GM19395 (cell line): ENCODE results near the gene ZNF496.
"Not testable (repeated sequence)": the region's sequence is repeated elsewhere in the genome, so short reads cannot be mapped to it uniquely, and the experiment has no call there.

Experiments used
- ATAC-seq: cut with Tn5 transposase; IDR thresholded peaks from one replicate; pipeline ENCODE4 v1.9.1; 2021; ENCODE audit warnings: mild to moderate bottlenecking, moderate library complexity; ENCODE audit not compliant: unreplicated experiment

Gene ZNF496

DNA sequence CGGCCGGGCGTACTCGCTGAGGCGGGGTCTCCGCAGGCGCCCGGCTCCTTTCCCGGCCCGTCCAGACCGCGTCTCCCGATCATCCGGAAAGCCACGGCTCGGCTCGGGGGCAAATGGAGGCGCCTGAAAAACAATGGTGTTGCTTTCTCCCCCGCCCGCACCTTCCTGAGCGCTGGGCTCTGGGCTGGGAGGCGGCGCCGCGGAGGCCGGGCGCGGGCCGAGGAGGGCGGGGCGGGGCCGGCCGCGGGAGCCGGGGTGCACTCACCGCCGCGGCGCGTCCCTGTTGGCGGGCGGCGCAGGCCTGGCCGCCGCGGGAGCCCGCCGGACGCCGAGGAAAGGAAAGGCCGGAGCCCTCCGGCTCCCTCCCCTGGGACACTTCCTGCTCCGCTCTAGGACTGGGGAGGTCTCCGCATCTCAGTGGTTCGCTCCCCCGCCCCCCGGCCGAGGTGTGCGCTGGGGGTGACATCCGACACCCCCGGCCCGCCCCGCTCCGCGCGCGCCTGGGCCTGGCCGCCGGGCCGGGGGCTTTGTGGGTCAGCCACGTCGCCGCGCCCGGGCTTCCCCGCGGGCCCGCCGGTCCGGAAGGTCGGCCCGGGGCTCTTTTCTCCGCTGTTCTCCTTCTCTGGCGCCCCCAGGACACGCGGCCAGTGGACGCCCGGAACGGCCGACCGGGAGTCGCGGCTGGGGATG lies at the start of gene ZNF496:
Gene ZNF496, minus strand, starts transcription at position 343 of the 690 bp plus-strand sequence. CDS start 2,289 bp downstream, outside the sequence.
- peak; percentile 72 for ATAC-seq

- ATAC-seq: no peak
These were observed 46.8 kb upstream of the ZNF496 start for GRCh38 chr1:247378334-247379073.

DNA sequence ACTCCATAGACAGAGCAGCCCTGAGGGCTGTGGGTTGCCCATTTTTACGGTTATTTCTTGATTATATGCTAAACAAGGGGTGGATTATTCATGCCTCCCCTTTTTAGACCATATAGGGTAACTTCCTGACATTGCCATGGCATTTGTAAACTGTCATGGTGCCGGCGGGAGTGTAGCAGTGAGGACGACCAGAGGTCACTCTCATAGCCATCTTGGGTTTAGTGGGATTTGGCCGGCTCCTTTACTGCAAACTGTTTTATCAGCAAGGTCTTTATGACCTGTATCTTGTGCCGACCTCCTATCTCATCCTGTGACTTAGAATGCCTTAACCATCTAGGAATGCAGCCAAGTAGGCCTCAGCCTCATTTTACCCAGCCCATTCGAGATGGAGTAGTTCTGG lies 46.0 kb upstream of the ZNF496 start:
- ATAC-seq: not testable (repeated sequence)

- ATAC-seq: no peak
These were observed 45.0 kb upstream of the ZNF496 start for GRCh38 chr1:247376659-247377058.

GRCh38 chr1:247375747-247376146 lies 44.1 kb upstream of the ZNF496 start:
- ATAC-seq: no peak

- not testable (repeated sequence) for ATAC-seq
These were observed 43.1 kb upstream of the ZNF496 start for GRCh38 chr1:247374651-247375334.

DNA sequence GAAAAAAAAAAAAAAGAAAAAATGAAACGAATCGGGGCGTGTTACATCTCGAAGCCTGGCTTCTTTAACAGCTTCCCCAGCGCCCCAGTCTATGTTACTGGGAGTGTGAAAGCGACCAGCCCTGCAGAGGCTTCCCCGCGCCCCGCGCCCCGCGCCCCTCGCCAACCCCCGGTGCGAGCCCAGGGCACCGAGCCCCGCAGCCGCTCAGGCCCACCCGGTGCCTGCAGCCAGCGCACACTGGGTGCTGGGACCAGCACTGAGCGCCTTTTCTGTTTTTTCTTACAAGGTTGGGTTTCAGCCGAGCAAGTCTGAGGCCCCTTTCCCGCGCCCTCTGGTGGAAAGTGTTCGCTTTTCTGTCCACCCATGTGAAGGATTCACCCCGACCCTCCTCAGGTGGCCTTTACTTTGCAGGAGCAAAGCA lies 42.1 kb upstream of the ZNF496 start:
- ATAC-seq: peak; percentile 69

DNA sequence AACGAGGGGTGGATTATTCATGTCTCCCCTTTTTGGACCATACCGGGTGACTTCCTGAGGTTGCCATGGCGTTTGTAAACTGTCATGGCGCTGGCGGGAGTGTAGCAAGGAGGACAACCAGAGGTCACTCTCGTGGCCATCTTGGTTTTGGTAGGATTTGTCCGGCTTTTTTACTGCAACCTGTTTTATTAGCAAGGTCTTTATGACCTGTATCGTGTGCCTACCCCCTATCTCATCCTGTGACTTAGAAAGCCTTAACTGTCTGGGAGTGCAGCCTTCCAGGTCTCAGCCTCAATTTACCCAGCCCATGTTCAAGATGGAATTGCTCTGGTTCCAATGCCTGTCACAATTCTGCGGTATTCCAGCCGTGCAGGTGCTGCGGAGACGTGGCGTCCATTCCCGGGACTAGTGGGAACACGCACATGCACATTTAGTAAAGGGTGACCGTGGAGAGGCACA lies 40.2 kb upstream of the ZNF496 start:
- ATAC-seq: no peak

GRCh38 chr1:247370786-247371732 lies 39.4 kb upstream of the ZNF496 start:
- ATAC-seq: no peak

DNA sequence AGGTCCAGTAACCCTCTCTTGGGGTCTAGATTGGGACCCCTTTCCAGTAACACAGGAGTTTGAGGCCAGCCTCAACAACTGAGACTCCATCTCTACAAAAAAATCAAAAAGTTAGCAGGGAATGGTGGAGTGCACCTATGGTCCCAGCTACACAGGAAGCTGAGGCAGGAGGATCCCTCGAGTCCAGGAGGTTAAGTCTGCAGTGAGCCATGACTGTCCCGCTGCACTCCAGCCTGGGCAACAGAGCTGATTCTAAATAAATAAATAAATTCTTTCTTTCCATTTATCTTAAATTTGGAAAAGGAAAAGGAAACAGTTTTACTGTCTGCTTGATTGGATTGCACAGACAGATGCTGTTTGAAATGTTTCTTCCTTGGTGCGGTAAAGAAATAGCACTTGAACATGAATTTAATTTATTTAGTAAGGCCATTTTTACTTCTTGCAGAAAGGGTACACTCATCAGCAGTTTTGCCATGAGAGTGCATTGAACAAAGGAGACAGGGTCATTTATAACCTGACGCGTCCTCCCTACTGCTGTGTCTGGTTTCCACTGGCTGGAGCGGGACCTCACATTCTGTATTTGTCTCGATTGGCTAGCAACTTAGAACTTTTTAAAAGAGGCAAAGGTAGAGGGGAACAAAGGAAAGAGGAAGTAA lies 37.0 kb upstream of the ZNF496 start:
- no peak for ATAC-seq

DNA sequence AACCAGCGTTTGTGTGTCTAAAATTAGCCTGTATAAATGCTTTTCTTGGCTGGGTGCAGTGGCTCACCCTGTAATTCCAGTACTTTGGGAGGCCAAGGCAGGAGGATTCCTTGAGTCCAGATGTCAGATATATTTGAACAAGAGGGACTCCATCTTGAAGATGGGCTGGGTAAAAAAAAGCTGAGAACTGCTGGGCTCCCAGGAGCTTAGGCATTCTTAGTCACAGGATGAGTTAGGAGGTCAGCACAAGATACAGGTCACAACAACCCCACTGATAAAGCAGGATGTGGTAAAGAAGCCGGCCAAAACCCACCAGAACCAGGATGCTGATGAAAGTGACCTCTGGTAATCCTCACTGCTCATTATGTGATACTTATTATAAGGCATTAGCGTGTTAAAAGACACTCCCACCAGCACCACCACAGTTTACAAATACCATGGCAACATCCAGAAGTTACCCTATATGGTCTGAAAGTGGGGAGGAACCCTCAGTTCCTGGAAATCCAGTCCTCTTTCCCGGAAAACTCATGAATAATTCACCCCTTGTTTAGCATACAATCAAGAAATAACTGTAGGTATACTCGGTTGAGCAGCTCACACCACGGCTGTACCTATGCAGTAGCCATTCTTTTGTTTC lies 36.2 kb upstream of the ZNF496 start:
- ATAC-seq: no peak

DNA sequence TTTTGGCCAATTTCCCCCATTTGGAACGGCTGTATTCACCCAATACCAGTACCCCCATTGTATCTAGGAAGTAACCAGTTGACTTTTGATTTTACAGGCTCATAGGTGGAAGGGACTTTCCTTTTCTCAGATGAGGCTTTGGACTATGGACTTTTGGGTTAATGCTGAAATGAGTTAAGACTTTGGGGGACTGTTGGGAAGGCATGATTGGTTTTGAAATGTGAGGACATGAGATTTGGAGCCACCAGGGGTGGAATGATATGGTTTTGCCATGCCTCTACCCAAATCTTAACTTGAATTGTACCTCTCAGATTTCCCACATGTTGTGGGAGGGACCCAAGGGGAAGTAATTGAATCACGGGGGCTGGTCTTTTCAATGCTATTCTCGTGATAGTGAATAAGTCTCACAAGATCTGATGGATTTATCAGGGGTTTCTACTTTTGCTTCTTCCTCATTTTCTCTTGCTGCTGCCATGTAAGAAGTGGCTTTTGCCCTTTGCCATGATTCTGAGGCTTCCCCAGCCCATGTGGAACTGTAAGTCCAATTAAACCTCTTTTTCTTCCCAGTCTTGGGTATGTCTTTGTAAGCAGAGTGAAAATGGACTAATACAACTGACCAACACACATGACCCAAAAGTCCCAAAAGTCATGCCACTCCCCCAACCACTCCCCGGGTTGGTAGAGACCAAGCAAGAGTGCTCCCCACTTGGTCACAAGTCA lies 35.4 kb upstream of the ZNF496 start:
- ATAC-seq: no peak

DNA sequence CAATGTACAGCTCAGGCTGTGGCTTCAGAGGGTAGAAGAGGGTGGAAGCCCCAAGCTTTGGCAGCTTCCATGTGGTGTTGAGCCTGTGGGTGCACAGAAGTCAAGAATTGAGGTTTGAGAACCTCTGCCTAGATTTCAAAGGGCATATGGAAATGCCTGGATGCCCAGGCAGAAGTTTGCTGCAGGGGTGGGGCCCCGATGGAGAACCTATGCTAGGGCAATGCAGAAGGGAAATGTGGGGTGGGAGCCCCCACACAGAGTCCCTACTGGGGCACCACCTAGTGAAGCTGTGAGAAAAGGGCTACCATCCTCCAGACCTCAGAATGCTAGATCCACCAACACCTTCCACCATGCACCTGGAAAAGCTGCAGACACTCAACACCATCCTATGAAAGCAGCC lies 34.7 kb upstream of the ZNF496 start:
- not testable (repeated sequence) for ATAC-seq

DNA sequence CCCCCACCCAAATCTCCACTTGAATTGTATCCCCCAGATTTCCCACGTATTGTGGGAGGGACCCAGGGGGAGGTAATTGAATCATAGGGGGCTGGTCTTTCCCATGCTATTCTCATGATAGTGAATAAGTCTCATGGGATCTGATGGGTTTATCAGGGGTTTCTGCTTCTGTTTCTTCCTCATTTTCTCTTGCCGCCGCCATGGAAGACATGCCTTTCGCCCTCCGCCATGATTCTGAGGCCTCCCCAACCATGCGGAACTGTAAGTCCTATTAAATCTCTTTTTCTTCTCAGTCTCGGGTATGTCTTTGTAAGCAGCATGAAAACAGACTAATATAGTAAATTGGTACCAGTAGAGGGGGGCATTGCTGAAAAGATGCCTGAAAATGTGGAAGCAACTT lies 33.4 kb upstream of the ZNF496 start:
- ATAC-seq: no peak

GRCh38 chr1:247363000-247363399 lies 31.3 kb upstream of the ZNF496 start:
- ATAC-seq: not testable (repeated sequence)

GRCh38 chr1:247362153-247362552 lies 30.5 kb upstream of the ZNF496 start:
- ATAC-seq: no peak

DNA sequence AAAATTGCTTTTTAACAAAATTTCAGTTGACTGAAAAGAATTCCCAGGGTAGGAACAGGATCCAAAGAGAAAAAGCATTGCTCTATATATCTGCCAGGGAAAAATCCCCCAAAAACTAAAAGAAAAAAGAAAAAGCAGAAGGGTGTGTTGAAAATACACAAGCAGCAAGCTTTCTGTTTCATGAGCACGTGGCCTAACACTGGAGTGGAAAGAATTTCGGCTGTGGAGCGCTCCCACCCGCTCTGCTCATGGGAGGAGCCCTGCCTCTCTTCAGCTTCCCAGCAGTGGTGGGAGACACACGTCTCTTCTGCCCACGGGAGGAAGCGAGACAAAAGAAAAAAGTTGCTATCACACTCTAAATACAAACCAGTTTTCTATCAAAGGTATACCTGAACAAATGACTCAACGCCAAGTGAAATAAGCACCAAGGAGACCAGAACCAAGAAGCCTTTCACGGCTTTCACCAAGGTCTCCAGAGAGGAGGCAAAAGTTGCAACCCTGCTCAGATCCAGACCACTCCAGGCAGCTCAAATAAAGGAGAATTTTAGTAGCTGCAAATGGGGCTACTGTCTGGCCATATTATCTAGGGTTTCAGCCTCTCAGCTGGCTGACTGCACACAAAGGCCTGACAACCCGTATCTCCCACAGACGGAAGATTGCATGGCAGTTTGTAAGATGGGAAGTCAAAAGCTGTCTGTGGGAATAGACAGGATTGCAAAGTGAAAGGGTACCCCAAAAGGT lies 29.5 kb upstream of the ZNF496 start:
- no peak for ATAC-seq
